A549 (cell line): ENCODE data around the gene TMED8. TPM values are rescaled to one million over a fixed set of nuclear protein-coding genes. Genes with fewer than 3 reads are reported as not detected.

ENCODE experiments used
- ATAC-seq, 2 experiments: fragments of 200-7000 bp in 1 of 2; fragments of >200 bp in 1 of 2; cut with Nextera tagmentation in 1 of 2; cut with Tn5 transposase in 1 of 2; 3 replicates each; pipeline versions ENCODE4 v1.8.0 to v1.9.1; 2018 to 2020; ENCODE audit warnings: mild to moderate bottlenecking in 1 of 2, moderate library complexity in 1 of 2
- CTCF ChIA-PET: fragments of 300-600 bp; sonication (Branson Sonifier 250); formaldehyde crosslinking; extraction: SDS; loops from one replicate; lab custom pipeline; 2021; ENCODE audit warnings: antibody characterized with exemption, inconsistent platforms; lab: Yijun Ruan, JAX
- POLR2A ChIA-PET: fragments of 350-600 bp; formaldehyde crosslinking; extraction: SDS; loops from one replicate; lab custom pipeline; 2021; ENCODE audit warnings: antibody characterized with exemption, inconsistent platforms; lab: Yijun Ruan, JAX
- DNase-seq, 2 experiments: peaks; one replicate each; pipeline versions ENCODE4 v3.0.0 to v3.0.0-alpha.2; 2011 to 2016; ENCODE audit warnings: low read depth in 1 of 2, low spot score in 1 of 2
- FAIRE-seq: peaks from 2 replicates; lab custom pipeline; 2011; peaks lifted over from hg19 to GRCh38; lab: Jason Lieb, UNC
- H3K27ac ChIP-seq, 2 experiments: fragments of >200 bp; sonication (Bioruptor Twin); formaldehyde crosslinking; 3 replicates each; pipeline ENCODE4 v1.5.1; 2016 to 2017
- H3K4me1 ChIP-seq: fragments of >200 bp; sonication (Bioruptor Twin); formaldehyde crosslinking; 3 replicates; pipeline ENCODE4 v1.6.1; 2016
- H3K4me2 ChIP-seq: fragments of >200 bp; sonication (Bioruptor Twin); formaldehyde crosslinking; 3 replicates; pipeline ENCODE4 v1.6.1; 2016
- H3K4me3 ChIP-seq: fragments of >200 bp; sonication (Bioruptor Twin); formaldehyde crosslinking; 3 replicates; pipeline ENCODE4 v1.5.1; 2016
- H3K9me3 ChIP-seq: fragments of >200 bp; sonication (Bioruptor Twin); formaldehyde crosslinking; 3 replicates; pipeline ENCODE4 v1.6.1; 2016
- CBX2 ChIP-seq: fragments of 200-600 bp; sonication (generic); IDR thresholded peaks from 2 replicates; pipeline ENCODE4 v1.6.1; 2016; ENCODE audit warnings: low read depth, mild to moderate bottlenecking, borderline replicate concordance
- CHD4 ChIP-seq: fragments of 200-600 bp; sonication (generic); IDR thresholded peaks from 2 replicates; pipeline ENCODE4 v1.6.1; 2016; ENCODE audit warnings: antibody characterized with exemption, mild to moderate bottlenecking, borderline replicate concordance
- EHF ChIP-seq: fragments of 250-450 bp; sonication (Bioruptor Pico); IDR thresholded peaks from 2 replicates; pipeline ENCODE4 v1.5.0; 2020; ENCODE audit warnings: mild to moderate bottlenecking
- ESRRA ChIP-seq: fragments of 150-350 bp; IDR thresholded peaks from 2 replicates; pipeline ENCODE4 v1.6.1; 2014; ENCODE audit warnings: mild to moderate bottlenecking, low read length, borderline replicate concordance
- FOSB ChIP-seq: fragments of 250-450 bp; sonication (Bioruptor Pico); IDR thresholded peaks from 2 replicates; pipeline ENCODE4 v1.5.0; 2020; ENCODE audit warnings: mild to moderate bottlenecking, moderate library complexity
- GATA3 ChIP-seq: IDR thresholded peaks from 2 replicates; pipeline ENCODE4 v1.6.1; 2012; ENCODE audit warnings: borderline replicate concordance
- HDAC2 ChIP-seq: fragments of 200-600 bp; sonication (generic); IDR thresholded peaks from 2 replicates; pipeline ENCODE4 v1.6.1; 2016
- HOXB13 ChIP-seq: fragments of 250-450 bp; sonication (Bioruptor Pico); IDR thresholded peaks from 2 replicates; pipeline ENCODE4 v1.5.0; 2020; ENCODE audit warnings: low read depth, mild to moderate bottlenecking, moderate library complexity
- HOXB5 ChIP-seq: fragments of 250-450 bp; sonication (Bioruptor Pico); IDR thresholded peaks from 2 replicates; pipeline ENCODE4 v1.5.0; 2020; ENCODE audit warnings: mild to moderate bottlenecking, moderate library complexity
- JUNB ChIP-seq: fragments of >200 bp; sonication (Bioruptor Twin); formaldehyde crosslinking; IDR thresholded peaks from 2 replicates; pipeline ENCODE4 v1.6.1; 2016
- NPAS2 ChIP-seq: fragments of 250-450 bp; sonication (Bioruptor Pico); IDR thresholded peaks from 2 replicates; pipeline ENCODE4 v1.8.0; 2022; ENCODE audit warnings: mild to moderate bottlenecking, moderate library complexity, borderline replicate concordance
- POLR2A ChIP-seq: IDR thresholded peaks from 2 replicates; pipeline ENCODE4 v1.6.1; 2012; ENCODE audit warnings: mild to moderate bottlenecking, low read length
- RNF2 ChIP-seq: fragments of 200-600 bp; sonication (generic); IDR thresholded peaks from 2 replicates; pipeline ENCODE4 v1.6.1; 2016; ENCODE audit warnings: low read depth, mild to moderate bottlenecking, antibody characterized with exemption, moderate library complexity, borderline replicate concordance
- SREBF2 ChIP-seq: fragments of 450-650 bp; IDR thresholded peaks from 2 replicates; pipeline ENCODE4 v1.6.1; 2014; ENCODE audit warnings: mild to moderate bottlenecking, moderate library complexity
- ZFP36 ChIP-seq: fragments of 450-650 bp; IDR thresholded peaks from 2 replicates; pipeline ENCODE4 v1.6.1; 2014; ENCODE audit warnings: borderline replicate concordance; ENCODE audit not compliant: partially characterized antibody
- ZSCAN20 ChIP-seq: fragments of 250-450 bp; sonication (Bioruptor Pico); IDR thresholded peaks from 2 replicates; pipeline ENCODE4 v1.8.0; 2022; ENCODE audit warnings: mild to moderate bottlenecking, moderate library complexity
- WGBS: methylation state at CpG from one replicate; pipeline ENCODE4 v1.1.6; 2017; ENCODE audit errors: missing lambda C conversion rate; 5-methylcytosine and 5-hydroxymethylcytosine counted together
- polyA plus RNA-seq, 4 experiments: library from polyadenylated mRNA; depleted of rRNA in 3 of 4; stranded (reverse); fragments of >200 nt; fragmentation: RNase III in 1 of 4; extraction: RNeasy Plus Mini Kit Qiagen cat#74134 plus additional on column Dnase treatment in 1 of 4; gene quantifications; 2 replicates in 3 of 4; 3 replicates in 1 of 4; pipeline ENCODE4 v1.2.3, GENCODE V29; 2011 to 2017
- TF ChIP-seq, protein P1 (sequence below): fragments of 250-450 bp; sonication (Bioruptor Pico); IDR thresholded peaks from 2 replicates; pipeline ENCODE4 v1.5.0; 2020; ENCODE audit warnings: low read depth, mild to moderate bottlenecking, moderate library complexity
- TF ChIP-seq, protein P2 (sequence below): IDR thresholded peaks from 2 replicates; pipeline ENCODE4 v1.6.1; 2012; ENCODE audit warnings: low read depth, borderline replicate concordance
- TF ChIP-seq, protein P3 (sequence below): fragments of >200 bp; sonication (Bioruptor Twin); formaldehyde crosslinking; IDR thresholded peaks from 3 replicates; pipeline ENCODE4 v1.6.1; 2016
- TF ChIP-seq, protein P4 (sequence below): fragments of 150-350 bp; IDR thresholded peaks from 2 replicates; pipeline ENCODE4 v1.6.1; 2014; ENCODE audit warnings: low read depth, mild to moderate bottlenecking, low read length
- TF ChIP-seq, protein P5 (sequence below): fragments of >200 bp; sonication (Bioruptor Twin); formaldehyde crosslinking; IDR thresholded peaks from 3 replicates; pipeline ENCODE4 v1.5.1; 2016

The TMED8 gene
- polyA plus RNA-seq, 2 of the 4 experiments (the other 2 are of a cell fraction): 8.8 to 13.9 TPM

DNA sequence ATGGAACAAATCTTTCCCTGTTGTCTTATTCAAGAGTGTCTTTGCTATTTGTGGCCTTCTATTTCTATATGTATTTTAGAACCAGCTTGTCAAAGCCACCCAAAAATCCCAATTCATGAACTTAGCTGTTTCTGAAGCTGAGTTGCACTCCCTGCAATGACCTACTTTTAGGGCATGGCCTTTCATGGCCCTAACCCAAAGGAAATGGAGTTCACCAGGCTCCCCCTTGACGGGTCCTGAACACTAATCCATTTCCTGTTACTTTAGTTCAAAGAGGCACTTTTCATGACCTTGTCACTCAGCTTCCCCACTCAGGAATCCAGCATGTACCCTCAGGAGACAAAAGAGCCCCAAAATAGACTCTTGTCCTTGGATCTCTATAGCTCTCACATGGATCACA, 7.6 kb downstream of the TMED8 start:
- ChIA-PET CTCF (no interaction called here), POLR2A (no interaction called here)
- H3K9me3 ChIP-seq: no peaks in the 10 kb centered on the region
- H3K4me2 ChIP-seq: no peak overlapping the region
- no peaks in the 10 kb centered on the region for H3K4me1 ChIP-seq
- DNase-seq: no peak
- no peak overlapping the region for H3K4me3 ChIP-seq
- FAIRE-seq: no peak
- WGBS: 94% methylated on average over 1 of the region's 1 CpG
- ATAC-seq: no peak
- TF ChIP-seq, protein P1, sequence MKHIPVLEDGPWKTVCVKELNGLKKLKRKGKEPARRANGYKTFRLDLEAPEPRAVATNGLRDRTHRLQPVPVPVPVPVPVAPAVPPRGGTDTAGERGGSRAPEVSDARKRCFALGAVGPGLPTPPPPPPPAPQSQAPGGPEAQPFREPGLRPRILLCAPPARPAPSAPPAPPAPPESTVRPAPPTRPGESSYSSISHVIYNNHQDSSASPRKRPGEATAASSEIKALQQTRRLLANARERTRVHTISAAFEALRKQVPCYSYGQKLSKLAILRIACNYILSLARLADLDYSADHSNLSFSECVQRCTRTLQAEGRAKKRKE (CRISPR knock-in tag): no peak
- TF ChIP-seq HOXB13 (CRISPR knock-in tag) (no peak), NPAS2 (CRISPR knock-in tag) (no peak), RNF2 (no peak), ZFP36 (no peak), SREBF2 (no peak), EHF (CRISPR knock-in tag) (no peak), CHD4 (no peak), HOXB5 (no peak), JUNB (no peak), ESRRA (no peak), HDAC2 (no peak), CBX2 (no peak), FOSB (no peak)
- TF ChIP-seq, protein P2, sequence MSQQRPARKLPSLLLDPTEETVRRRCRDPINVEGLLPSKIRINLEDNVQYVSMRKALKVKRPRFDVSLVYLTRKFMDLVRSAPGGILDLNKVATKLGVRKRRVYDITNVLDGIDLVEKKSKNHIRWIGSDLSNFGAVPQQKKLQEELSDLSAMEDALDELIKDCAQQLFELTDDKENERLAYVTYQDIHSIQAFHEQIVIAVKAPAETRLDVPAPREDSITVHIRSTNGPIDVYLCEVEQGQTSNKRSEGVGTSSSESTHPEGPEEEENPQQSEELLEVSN: no peak
- TF ChIP-seq, protein P3, sequence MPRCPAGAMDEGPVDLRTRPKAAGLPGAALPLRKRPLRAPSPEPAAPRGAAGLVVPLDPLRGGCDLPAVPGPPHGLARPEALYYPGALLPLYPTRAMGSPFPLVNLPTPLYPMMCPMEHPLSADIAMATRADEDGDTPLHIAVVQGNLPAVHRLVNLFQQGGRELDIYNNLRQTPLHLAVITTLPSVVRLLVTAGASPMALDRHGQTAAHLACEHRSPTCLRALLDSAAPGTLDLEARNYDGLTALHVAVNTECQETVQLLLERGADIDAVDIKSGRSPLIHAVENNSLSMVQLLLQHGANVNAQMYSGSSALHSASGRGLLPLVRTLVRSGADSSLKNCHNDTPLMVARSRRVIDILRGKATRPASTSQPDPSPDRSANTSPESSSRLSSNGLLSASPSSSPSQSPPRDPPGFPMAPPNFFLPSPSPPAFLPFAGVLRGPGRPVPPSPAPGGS: no peak
- H3K27ac ChIP-seq: no peak overlapping the region

DNA sequence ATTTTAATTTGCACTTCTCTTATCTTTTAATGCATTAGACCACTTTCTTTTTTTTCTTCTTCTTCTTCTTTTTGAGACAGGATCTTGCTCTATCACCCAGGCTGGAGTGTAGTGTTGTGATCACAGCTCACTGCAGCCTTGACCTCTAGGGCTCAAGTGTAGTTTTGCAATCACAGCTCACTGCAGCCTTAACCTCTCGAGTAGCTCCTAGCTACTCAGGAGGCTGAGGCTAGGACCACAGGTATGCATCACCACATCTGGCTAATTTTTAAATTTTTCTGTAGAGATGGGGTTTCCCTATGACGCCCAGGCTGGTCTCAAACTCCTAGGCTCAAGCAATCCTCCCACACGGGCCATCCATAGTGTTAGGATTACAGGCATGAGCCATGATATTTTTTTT, 12.7 kb downstream of the TMED8 start:
- H3K4me1 ChIP-seq: no peaks in the 10 kb centered on the region
- no peak for FAIRE-seq
- H3K4me3 ChIP-seq: no peak overlapping the region
- POLR2A ChIA-PET: interaction anchor here (1.4 kb wide), 1 partner anchor 13 kb away, joined by 4 read pairs; the partner anchor contains the start of genes SAMD15 and TMED8
- TF ChIP-seq, protein P4, sequence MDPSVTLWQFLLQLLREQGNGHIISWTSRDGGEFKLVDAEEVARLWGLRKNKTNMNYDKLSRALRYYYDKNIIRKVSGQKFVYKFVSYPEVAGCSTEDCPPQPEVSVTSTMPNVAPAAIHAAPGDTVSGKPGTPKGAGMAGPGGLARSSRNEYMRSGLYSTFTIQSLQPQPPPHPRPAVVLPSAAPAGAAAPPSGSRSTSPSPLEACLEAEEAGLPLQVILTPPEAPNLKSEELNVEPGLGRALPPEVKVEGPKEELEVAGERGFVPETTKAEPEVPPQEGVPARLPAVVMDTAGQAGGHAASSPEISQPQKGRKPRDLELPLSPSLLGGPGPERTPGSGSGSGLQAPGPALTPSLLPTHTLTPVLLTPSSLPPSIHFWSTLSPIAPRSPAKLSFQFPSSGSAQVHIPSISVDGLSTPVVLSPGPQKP: no peak
- TF ChIP-seq ZSCAN20 (CRISPR knock-in tag) (no peak), GATA3 (no peak), EHF (CRISPR knock-in tag) (no peak), POLR2A (no peak), ZFP36 (no peak)
- TF ChIP-seq, protein P5, sequence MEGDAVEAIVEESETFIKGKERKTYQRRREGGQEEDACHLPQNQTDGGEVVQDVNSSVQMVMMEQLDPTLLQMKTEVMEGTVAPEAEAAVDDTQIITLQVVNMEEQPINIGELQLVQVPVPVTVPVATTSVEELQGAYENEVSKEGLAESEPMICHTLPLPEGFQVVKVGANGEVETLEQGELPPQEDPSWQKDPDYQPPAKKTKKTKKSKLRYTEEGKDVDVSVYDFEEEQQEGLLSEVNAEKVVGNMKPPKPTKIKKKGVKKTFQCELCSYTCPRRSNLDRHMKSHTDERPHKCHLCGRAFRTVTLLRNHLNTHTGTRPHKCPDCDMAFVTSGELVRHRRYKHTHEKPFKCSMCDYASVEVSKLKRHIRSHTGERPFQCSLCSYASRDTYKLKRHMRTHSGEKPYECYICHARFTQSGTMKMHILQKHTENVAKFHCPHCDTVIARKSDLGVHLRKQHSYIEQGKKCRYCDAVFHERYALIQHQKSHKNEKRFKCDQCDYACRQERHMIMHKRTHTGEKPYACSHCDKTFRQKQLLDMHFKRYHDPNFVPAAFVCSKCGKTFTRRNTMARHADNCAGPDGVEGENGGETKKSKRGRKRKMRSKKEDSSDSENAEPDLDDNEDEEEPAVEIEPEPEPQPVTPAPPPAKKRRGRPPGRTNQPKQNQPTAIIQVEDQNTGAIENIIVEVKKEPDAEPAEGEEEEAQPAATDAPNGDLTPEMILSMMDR: no peak
- CTCF ChIA-PET: interaction anchor here (1.8 kb wide), 1 partner anchor 8 kb away, joined by 5 read pairs; no protein-coding TSS in a partner anchor
- no peaks in the 10 kb centered on the region for H3K9me3 ChIP-seq
- no peak for ATAC-seq
- no peak for DNase-seq
- no peak overlapping the region for H3K4me2 ChIP-seq
- no peak overlapping the region for H3K27ac ChIP-seq
- WGBS: 93% methylated on average over 3 of the region's 3 CpGs
